Non-pigmented ciliary epithelial cell (primary cell): Measurements from ENCODE around the gene CFAP99.
"Not testable (repeated sequence)": the region's sequence is repeated elsewhere in the genome, so short reads cannot be mapped to it uniquely, and the experiment has no call there.

Source experiments
- DNase-seq: peaks from one replicate; pipeline ENCODE4 v3.0.0-alpha.2; 2010; ENCODE audit warnings: low read depth

CFAP99 gene

GRCh38 chr4:2449051-2449450 is 30.3 kb downstream of the CFAP99 start:
- no peak for DNase-seq

GRCh38 chr4:2449511-2450392 is 31.0 kb downstream of the CFAP99 start:
- DNase-seq: no peak

DNA sequence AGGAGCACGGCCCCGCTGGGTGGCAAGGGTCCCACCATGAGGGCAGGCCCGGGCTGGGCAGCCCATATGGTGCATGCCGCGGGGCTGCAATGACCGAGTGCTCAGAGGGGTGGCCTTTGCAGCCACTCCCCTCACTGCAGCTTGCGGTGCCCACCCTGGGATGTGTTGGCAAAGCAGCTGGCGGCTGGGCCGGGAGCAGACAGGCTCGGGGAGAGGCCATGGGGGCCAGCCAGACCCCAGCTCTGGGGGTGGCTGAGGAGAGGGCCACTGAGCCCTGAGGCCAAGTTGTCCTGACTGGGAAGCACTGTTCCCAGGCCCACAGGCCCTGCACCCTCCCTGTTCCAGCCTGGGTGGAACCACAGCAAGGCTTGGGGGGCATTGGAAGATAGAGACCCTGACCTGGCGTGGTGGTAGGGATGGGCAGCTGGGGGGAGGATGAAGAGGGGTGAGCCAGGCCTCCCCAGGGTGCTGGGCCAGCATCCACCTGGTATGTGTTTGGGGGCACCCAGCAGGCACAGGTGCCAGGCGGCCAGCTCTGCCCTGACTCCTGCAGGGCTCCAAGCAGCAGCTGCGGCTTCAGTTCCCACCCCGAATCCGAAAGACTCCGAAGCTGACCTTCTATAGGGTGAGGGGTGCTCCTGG is 31.8 kb downstream of the CFAP99 start:
- DNase-seq: no peak

GRCh38 chr4:2451036-2451520 is 32.3 kb downstream of the CFAP99 start:
- no peak for DNase-seq

DNA sequence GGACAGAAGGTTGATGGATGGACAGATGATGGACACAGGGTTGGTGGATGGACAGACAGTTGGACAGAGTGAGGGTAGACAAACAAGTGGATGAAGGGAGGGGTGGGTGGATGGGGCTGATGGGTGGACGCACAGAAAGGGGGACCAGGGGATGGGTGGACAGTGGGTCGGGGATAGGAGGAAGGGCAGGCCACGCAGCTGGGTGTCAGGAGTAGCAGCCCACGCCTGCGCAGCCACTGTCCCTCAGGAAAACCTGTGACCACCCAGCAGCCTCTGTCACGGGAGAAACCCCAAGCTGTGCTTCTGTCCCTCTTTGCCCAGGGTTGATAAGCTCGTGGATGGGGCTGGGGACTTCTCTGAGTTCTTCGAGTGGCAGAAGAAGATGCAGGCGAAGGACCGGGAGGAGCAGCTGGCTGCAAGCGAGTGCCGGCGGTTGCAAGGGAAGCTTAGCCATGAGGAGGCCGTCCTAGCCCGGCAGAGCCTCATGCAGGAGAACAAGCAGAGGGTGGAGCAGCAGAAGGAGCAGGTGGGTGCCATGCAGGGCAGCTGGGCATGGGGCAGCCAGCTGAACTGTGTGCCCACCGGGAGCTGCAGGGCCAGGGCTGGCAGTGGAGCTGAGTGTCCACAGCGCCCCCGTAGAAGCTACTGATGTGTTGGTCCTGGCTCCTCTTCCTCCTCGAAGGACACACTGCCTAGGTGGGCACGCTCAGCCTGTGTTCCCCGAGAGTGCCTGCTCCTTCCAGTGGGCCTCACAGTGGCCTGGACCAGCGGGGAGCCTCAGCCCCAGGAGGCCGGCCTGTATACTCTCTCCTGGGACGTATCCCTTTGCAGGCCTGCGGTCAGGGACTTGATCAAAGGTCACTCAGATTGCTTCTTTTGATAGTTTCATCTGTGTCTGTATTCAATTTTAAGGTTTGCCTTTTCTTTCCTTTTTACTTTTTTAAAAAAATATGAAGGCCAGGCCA is 33.3 kb downstream of the CFAP99 start:
- DNase-seq: no peak

DNA sequence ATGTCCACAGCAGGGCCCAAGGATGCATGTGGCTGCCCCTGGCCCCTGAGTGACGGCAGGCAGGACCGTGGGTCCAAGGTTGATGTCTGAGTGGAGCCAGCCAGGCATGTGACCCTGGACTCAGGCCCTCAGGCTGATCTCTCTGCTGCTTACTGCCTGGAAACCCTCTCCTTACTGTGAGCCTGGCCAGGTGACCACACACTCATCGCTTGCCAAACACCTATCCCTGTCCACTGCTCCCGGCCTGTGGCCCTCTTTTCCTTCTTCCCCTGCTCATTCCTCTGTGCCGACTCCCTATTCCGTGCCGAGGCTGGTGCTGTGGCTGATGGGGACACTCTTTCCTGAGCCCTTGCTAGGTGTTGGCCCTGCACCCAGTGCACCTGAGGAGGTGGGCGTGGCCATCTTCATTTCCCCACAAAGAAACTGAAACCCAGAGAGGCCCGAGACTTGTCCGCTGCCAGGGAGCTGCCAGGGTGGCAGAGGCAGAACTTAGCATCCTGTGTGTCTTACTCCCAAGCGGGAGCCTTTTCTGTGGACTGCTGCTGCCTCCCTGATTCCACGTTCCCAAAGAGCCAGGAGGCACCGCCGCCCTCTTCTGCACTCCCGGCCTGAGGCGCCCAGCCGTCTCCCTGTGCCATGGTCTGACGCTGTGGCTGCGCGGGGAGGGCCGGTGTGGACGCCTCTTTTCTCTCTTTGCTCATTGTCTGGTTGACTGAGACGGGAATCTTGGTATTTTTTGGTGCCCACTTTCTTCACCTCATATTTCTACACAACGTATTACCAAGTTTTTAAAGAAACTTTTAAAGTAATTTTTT is 38.9 kb downstream of the CFAP99 start:
- no peak for DNase-seq

DNA sequence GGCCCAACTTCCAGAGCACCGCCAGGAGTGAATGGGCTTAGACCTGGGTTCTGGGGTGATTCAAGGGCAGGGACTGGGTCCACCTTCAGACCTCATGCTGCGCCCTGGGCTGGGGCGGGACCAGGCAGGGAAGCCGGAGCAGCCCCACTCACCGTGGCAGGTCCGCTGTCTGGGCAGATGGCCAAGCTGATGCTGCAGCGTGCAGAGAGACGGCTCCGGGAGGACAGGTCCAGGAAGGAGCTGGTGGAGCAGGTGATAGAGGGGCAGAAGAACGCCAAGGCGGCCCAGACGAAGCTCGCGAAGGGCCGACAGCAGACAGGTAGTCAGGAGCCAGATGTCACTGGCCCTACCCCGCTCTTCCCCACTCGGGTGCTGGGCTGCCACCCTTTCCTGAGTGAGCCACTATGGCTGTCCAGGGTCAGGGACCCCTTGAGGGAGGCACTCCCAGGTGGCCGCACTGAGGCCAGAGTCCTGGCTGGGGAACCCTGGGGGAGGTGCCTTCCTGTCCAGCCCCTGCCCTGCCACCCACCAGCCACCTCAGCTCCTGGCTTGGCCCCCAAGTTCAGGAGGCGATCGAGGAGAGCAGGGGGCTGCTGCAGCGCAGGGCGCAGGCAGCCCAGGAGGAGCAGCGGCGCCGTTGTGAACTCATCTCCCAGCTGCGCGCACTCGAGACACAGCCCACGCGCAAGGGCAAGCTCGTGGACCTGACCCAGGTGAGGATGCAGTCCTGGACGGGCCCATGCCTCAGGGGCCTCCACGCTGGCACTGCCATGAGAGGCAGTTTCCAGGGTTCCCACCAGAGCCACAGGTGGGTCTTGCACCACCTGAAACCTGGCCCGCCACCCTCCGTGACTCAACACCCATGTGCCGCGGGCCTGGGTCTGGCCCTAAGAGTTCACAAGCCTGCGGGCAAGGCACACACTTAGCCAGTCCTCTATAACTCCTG is 40.1 kb downstream of the CFAP99 start:
- DNase-seq: no peak

DNA sequence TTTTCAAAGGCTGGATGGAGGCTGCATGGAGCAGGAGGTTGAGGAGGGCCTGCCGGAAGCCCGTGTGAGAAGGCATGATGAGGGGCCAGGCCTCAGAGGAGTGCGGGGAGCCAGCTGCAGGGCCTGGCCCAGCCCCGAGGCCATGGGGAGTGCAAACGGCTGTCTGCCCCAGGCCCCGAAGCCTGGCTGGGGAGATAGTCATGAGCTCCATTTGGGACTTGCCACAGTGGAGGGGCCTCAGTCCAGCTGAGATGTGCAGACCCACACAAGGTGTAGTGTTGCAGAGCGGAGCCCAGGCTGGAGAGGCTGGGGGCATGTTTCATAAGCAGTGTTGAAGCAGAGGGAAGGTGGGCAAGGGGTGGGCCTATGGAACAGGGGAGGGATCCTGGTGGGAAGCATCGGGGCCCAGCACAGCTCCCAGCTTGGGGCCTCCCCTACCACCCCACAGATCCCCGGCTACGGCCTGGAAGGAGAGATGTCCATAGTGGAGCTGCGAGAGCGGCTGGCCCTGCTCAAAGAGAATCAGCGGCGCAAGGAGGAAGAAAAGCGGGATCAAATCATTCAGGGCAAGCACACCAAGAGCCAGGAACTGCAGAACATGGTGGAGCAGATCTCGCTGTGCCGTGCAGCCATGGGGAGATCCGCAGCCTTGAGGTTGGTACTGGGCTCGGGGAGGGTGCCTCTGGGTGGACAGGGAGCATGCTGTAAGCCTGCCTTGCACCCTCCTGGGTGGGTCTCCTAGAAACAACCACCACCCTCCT is 41.0 kb downstream of the CFAP99 start:
- DNase-seq: no peak

DNA sequence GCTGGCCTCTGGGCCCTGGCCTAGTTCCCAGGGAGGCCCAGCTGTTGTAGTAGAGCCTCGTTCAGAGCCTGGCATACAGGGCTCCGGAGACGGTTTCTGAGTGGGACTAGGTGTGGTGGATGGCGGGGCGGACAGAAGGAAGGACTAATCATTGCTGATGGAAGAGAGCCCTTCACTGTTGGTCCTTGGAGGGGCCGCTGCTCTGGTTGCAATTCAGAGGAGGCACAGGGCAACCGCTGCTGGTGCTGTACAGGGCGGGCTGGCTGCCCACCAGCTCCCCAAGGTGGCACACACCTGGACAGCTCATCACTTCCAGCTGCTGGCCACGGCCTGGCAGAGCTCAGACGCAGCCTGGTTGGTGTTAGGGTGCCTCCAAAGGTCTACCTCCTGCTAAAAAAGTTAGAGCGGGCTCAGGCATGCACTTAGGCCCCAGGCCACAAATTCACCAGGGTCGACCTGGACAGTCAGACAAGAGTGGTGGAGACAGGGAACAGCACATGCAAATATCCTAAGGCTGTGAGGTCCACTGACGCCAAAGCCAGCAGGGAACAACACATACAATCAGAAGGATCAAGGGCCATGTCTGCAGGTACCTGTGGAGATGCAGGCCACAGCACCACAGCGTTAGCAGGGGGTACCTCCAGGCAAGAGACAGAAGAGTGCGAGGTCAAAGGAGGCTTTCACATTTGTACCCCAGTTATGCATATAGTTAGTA is 42.6 kb downstream of the CFAP99 start:
- no peak for DNase-seq

DNA sequence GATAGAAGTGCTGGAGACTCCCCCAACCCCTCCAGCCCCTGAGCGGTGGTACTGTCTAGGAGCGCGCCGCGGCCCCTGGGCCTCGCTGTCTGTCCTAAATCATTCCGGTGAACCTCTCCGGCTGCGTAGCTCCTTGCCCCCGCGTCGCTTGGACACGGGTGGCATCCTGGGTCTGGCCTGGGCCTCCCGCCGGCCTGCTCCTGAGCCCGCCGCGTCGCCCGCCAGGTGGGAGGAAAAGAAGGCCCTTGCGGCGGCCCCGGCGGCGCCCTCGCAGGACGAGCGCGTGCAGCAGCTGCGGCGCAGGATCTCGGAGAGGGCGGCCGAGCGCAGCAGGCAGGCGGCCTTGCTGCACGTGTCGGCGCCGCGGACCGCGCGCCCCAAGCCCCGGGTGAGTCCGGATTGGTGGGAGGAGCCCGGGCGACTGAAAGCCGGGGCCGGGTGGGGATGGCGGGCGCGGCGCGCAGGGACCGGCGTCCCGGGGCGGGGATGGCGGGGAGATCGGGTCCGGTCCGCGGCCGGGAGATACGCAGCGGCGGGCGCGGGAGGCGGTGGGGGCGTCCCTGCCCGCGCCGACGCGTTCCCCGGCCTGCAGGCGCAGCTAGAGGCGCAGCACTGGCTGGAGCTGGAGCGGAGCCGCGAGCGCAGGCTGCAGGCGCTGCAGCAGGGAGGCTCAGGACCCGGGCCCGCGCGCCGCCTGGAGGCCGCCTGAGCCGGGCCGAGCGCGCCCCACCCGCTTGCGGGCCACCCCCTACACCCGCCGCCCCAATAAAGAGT is 43.6 kb downstream of the CFAP99 start:
- no peak for DNase-seq

DNA sequence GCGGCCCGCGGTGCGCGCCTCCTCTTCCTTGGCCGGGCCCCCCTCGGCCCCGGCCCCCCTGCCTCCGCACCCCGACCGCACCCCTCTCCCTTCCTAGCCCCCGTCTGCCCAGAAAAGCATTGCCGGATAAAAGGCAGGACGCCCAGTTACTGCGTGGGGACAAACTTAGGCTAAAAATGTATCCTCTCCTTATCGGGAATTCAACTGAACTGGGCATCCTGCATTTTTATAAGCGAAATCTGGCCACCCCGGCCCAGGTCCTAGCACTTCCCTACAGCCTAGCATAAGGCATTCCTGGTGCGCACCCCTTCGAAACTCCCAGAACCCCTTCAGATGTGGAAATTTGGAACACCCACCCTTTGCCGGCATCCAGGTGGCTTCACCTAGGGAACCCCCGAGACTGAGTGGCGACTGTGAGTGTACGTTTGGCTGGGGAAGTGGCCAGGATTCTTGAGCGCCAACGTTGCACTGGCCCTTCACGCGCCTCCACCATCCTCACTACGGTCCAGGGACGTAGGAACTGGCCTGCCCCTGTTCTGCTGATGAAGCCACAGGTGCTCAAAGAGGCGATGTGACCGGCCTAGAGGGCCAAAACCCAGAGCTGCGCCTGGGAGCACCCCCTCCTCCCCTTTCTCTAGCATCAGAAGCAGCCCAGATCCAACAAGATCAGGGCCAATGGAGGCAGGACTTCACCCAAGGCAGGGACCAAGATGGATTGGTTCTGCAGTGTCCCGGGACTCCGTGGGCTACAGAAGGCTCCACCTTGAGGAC is 44.4 kb downstream of the CFAP99 start:
- DNase-seq: no peak

DNA sequence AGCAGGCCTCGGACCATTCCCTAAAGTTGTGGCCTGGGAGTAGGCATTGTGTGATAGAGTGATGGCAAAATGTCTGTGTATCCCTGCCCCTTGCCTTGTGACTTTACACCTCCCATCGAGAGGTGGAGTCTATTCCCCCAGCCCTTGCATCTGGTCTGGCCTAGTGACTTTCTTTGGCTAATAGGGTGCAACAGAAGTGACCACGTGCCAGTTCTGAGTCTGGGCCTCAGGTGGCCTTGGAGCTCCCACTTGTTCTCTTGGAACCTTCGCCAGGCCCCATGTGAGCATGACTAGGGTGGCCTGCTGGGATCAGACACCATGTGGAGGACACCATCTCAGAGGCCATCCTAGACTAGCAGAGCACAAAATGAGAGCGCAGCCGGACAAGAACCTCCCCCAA is 46.3 kb downstream of the CFAP99 start:
- DNase-seq: no peak

GRCh38 chr4:2465544-2465943 is 46.8 kb downstream of the CFAP99 start:
- DNase-seq: not testable (repeated sequence)

GRCh38 chr4:2468456-2469191 is 49.9 kb downstream of the CFAP99 start, which contains the start of gene RNF4:
Gene RNF4 (plus strand): TSS chr4:2469106. CDS start chr4:2490494, 21,388 bp downstream.
- DNase-seq: peak; percentile 83

DNA sequence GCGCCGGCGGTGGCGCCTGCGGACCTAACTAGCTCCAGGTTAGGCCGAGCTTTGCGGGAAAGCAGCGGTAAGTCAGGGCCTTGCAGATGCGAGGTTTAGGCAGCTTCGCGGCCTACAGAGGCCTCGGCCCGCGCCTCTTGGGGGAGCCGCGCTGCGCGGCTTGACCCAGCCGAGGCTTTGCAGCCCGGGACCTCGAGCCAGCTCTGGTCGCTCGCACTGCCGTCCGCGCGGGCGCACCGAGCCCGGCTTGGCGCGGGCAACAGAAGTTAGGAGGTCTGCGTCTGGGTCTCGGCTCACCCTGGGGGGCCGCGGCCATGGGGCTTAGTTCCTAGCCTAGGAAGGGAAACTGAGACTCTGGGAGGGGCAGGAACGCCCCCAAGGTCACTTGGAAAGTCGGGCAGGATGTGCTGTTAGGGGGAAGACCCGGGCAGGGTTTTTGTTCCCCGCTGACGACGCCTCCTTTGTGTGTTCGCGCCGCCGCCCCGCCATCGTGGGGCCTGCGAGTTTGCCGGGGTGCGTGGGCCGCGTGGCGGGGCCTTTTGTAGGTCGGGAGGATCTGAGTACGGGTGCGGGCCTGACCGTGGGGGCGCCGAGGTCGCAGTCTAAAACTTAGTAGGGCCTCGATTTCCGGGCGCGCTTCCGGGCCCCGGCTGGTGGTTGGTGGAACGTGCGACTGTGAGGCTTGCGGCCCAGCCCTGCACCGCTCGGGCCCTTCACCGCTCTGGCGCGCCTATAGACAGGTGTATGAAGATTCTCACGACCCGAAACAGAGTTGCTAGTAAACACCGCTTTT is 50.6 kb downstream of the CFAP99 start:
- DNase-seq: no peak

DNA sequence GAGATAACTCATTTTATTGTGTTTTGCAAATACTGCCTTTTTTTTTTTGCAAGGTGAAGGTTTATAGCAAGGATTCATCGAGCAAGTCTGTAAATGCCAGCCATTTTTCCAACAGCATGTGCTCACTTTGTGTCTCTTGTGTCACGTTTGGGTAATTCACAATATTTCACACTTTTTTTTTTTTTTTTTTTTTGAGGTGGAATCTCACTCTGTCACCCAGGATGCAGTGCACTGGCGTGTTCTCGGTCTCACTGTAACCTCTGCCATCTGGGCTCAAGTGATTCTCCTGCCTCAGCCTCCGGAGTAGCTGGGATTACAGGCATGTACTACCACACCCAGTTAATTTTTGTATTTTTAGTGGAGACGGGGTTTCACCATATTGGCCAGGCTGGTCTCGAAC is 52.0 kb downstream of the CFAP99 start:
- DNase-seq: no peak
